Measurements from ENCODE around the gene CPT1C.
A peak's percentile ranks its signal among the peaks of the same experiment; 100 is the strongest.

CPT1C gene

GRCh38 chr19:49690656-49691242 is at the start of gene CPT1C:
TSS of gene CPT1C (plus strand) at chr19:49691116. CDS start at chr19:49692253, 1,137 bp downstream.
- peak; percentile 90 for DNase-seq (ENCODE audit: low read depth)

GRCh38 chr19:49641688-49642491 is 49.0 kb upstream of the CPT1C start, which contains the start of gene SCAF1:
TSS of gene SCAF1 (plus strand) at chr19:49642209. CDS start at chr19:49645027, 2,818 bp downstream.
- peak; percentile 99 for DNase-seq (ENCODE audit: low read depth)

GRCh38 chr19:49642492-49643035 is 48.4 kb upstream of the CPT1C start:
- peak; percentile 24 for DNase-seq (ENCODE audit: low read depth)

- no peak for DNase-seq (ENCODE audit: low read depth)
Observed at GRCh38 chr19:49643466-49643865, 47.5 kb upstream of the CPT1C start.

- no peak for DNase-seq (ENCODE audit: low read depth)
Observed at GRCh38 chr19:49645592-49645991, 45.3 kb upstream of the CPT1C start.

GRCh38 chr19:49645995-49646394 is 44.9 kb upstream of the CPT1C start:
- DNase-seq (ENCODE audit: low read depth): no peak

GRCh38 chr19:49646586-49646985 is 44.3 kb upstream of the CPT1C start:
- DNase-seq (ENCODE audit: low read depth): no peak

GRCh38 chr19:49651029-49651819 is 39.7 kb upstream of the CPT1C start:
- no peak for DNase-seq (ENCODE audit: low read depth)

- no peak for DNase-seq (ENCODE audit: low read depth)
Observed at GRCh38 chr19:49651820-49652550, 38.9 kb upstream of the CPT1C start.

- no peak for DNase-seq (ENCODE audit: low read depth)
Observed at GRCh38 chr19:49652551-49653465, 38.1 kb upstream of the CPT1C start.

GRCh38 chr19:49653466-49653806 is 37.5 kb upstream of the CPT1C start:
- DNase-seq (ENCODE audit: low read depth): no peak

GRCh38 chr19:49654581-49654980 is 36.3 kb upstream of the CPT1C start:
- DNase-seq (ENCODE audit: low read depth): no peak

GRCh38 chr19:49655570-49656455 is 35.1 kb upstream of the CPT1C start:
- DNase-seq (ENCODE audit: low read depth): no peak

GRCh38 chr19:49656456-49657109 is 34.3 kb upstream of the CPT1C start:
- no peak for DNase-seq (ENCODE audit: low read depth)

- no peak for DNase-seq (ENCODE audit: low read depth)
Observed at GRCh38 chr19:49657493-49658138, 33.3 kb upstream of the CPT1C start.

- no peak for DNase-seq (ENCODE audit: low read depth)
Observed at GRCh38 chr19:49658139-49658517, 32.8 kb upstream of the CPT1C start.

- no peak for DNase-seq (ENCODE audit: low read depth)
Observed at GRCh38 chr19:49658566-49659442, 32.1 kb upstream of the CPT1C start.

Data from EH (cell line).